ENCODE results near the gene MYLK.

The MYLK gene

DNA sequence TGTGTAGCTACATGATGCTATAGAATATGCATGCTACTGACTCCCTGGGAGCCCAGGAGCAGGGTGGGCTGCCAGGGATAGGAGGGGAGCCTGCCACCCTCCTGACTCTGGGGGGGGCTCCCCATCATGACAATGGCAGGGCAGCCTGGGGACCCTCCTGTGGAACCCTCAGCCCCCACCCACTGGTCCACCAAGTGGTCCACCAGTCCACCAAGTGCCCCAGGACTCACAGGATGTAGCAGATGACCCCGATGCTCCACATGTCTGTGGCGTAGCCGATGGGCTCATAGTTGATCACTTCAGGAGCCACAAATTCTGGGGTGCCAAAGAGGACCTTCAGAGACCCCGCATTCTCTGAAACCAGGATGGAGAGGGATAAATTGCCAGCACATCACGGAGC lies 246.3 kb downstream of the MYLK start:
- DNase-seq: no peak

GRCh38 chr3:123637131-123637530 lies 247.0 kb downstream of the MYLK start:
- no peak for DNase-seq

- no peak for DNase-seq
Observed at GRCh38 chr3:123636431-123636841, 247.7 kb downstream of the MYLK start.

- DNase-seq: no peak
Observed at GRCh38 chr3:123635717-123636116, 248.4 kb downstream of the MYLK start.

DNA sequence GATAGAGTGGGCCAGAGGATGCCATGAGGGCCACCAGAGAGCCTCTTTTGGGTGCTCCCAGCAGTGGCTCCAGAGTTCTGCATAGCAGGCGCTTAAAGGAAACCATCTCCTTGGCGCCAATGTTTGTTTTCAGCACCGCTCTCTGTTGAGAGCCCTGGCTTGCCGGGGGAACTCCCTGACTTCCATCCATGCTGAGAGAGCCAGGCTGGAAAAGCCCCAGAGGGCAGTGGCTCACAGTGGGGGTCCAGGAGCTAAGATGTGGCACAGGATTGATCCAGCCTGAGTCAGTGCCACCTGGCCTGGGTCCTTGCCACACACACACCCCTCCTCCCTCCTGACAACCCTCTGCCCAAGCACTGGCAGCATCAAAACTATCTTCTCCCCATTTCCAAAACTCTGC lies 248.9 kb downstream of the MYLK start:
- no peak for DNase-seq

DNA sequence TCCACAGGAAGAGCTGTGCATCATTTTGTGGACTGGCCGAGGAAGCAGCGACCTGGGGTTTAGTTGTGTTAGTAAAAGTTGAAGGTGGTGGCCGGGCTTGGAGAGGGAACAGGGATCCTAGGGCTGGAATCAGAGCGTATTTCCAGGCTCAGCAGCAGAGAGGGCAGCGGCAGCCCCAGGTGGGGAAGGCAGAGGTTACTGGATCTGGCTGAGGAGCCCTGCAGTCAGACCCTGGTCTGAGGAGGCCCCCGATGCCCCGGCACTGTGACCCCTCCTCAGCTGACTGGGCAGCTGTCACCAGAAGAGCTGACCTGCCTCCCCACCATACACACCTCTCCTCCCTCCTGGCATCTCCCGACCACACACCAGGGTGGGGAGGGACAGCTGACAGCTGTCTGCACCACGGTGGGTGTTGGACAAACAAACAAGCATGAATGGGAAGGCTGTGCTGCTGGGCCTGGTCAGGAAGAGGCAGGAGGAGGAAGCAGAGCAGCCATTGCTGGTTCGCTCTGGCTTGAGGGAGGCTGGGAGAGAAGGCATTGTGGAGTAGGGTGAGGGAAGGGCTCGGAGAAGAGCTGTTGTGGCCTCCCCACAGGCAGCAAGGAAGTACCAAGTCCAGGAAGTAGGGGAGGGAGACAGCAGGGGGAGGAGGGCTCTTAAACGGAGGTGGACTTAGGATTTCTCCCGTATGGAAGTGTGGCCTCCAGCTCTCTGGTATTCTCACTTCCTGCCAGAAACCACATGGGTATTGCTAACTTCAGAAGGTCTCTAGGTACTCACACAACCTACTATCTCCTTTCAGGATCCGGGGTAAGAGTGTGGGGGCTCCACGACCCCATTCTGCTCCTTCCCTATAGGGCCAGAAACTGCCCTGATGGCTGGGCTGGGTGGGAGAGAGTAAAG lies 249.7 kb downstream of the MYLK start:
- no peak for DNase-seq

GRCh38 chr3:123633530-123633929 lies 250.6 kb downstream of the MYLK start:
- no peak for DNase-seq

GRCh38 chr3:123632161-123632655 lies 251.9 kb downstream of the MYLK start:
- no peak for DNase-seq

DNA sequence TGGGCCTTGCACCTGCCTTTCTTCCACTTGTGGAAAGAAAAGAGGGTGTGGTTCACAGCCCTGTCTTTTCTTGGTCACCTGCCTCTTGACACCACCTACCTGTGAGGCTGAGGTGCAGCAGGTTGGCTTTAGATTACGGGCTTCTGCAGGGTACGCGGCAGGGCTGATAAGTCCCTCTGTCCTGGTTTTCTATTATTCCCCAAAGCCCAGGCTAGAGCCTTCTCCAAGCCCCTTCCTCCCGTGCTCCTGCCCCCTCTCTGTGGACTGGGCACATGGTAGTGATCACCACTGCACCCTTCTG lies 254.4 kb downstream of the MYLK start:
- DNase-seq: no peak

- DNase-seq: no peak
Observed at GRCh38 chr3:123628996-123629746, 255.0 kb downstream of the MYLK start.

- DNase-seq: no peak
Observed at GRCh38 chr3:123627673-123628670, 256.2 kb downstream of the MYLK start.

DNA sequence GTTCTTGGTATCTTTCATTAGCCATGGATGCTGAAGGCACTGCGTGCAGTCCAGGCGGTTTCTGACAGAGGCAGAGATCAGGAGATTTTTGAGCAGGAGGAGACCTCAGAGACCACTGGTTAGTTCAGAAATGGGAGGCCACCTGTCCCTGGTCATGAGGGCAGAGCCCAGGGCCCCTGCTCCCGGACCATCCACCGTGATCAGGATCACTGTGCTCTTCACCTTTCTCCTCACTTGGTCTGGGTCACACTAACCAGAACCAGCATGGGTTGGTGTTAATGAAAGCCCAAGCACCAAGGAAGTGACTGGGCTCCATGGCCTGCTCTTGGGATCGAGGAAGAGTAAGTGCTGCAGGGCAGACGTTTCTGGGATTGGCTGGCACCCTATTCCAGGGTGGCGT lies 257.3 kb downstream of the MYLK start:
- DNase-seq: no peak

GRCh38 chr3:123624302-123624701 lies 259.8 kb downstream of the MYLK start:
- DNase-seq: no peak

DNA sequence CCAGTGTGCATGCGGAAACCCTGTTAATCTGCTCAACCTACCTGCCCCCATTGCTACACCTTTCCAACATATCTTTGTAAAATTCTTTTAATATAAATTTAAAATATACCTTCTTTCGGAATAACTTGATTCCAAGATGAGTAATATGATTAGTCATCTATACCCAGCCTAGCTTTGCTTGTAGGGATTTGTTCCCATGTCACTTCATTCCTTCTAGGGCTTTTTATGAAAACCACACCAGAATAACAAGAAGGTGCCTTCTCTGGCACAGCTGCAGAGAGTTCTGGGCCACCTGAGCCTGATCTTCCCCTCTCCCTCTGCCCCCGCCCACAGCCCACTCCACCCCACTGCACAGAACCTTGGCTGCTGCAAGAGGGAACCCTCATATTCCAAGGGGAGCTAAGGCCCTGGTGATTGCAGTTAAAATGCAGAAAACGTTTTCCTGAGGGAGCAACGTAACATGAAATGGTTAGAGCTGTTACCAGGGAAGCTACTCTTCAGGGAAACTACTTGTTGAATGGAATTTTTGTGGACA lies 260.7 kb downstream of the MYLK start:
- DNase-seq: no peak

DNA sequence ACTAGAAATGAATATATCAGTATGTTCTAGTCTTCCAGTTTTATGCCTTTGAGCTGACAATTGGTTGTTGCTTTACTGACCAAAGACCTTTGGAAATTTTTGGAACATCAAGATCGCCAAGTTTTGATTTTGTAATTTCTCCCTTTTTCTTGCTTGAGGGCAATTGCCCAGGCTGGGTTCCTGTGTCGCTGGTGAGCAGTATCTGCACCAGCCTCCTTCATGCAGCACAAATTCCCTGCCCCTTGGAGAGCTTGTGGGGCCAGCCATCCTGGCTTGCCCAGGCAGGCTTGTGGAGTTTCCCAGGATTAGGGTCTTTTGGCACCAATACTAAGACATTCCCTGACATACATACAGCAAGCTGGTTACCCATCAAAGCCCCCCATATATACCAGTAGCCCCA lies 261.4 kb downstream of the MYLK start:
- DNase-seq: no peak

DNA sequence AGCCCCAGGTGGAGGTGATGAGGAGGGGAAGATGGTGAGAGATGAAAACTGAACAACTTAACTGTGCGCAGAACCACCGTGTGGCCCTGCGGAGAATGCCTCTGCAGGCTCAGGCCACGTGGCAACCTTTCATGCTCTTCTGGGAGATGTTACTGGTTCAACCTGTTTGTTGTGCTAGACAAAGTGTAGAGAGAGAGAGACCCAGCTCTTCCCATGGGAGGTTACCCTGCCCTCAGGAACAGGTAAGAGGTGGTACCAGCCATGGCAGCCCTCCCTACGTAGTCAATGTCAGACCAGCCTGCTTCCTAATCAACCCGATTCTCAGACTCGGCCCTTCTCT lies 262.3 kb downstream of the MYLK start:
- no peak for DNase-seq

DNA sequence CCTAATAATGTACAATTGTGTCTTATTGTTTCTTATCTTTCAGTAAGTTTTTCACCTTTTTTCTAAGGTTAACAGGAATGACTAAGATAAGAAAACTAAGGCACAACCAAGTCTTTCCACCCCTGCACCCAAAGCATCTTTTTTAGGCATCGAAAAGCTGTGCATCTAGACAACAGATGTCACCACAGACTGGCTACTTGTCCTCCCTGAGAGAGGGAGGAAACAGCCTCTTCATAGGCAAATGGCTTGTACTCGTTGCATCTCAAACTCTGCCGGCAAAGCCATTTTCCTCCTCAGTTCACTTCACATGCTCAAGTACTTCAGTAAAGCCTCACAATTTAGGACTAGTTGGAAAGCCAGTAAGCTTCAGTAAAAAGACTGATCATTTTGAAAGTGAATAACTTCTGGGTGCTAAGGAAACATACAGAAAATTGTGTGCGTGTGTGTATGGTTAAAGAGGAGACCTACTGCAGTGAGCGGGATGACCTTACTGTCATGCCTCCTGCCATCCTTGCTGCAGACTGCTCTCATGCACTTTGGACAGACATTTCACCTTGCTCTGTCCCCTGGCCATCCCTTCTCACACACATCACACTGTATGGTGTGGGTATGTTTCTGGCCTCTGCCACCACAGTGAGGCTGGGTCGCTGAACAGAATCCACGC lies 262.8 kb downstream of the MYLK start:
- no peak for DNase-seq

GRCh38 chr3:123620343-123620742 lies 263.8 kb downstream of the MYLK start:
- no peak for DNase-seq

- DNase-seq: no peak
Observed at GRCh38 chr3:123618768-123619484, 265.2 kb downstream of the MYLK start.

DNA sequence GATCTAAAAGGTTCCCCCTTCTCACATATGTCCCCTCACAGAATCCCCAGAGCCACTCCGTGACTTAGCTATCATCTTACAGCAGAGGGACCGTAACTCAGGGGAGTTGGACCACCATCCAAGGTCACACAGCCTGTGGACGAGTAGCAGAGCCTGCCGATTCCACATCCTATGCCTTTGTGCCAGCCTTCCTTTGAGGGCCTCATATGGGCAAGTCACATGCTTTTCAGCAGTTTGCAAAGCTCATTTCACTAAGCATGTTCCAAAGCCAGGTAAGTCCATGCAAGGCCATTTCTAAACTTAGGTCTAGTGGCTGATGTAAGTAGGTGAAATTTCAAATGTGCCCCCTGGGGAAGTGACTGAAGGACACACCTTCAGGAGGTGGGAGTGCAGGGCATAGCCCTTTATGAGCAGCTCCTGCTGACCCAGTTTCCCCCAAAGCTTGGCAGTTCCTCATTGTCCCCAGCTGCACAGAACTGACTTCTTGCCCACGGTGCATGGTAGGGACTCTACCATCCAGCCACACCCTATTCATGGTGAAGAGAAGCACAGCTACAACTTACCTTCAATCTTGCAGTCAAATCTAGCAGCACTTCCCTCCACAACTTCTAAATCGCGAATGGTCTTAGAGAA lies 265.9 kb downstream of the MYLK start:
- no peak for DNase-seq

GRCh38 chr3:123616593-123616992 lies 267.5 kb downstream of the MYLK start:
- DNase-seq: no peak

Data from T-helper 2 cell (primary cell).